Osteoblast (primary cell): ENCODE data around the gene NCKAP1. TPM values are rescaled to one million over a fixed set of nuclear protein-coding genes. Genes with fewer than 3 reads are reported as not detected.

Experiments used
- DNase-seq: peaks from one replicate; pipeline ENCODE4 v3.0.0; 2011; ENCODE audit warnings: low spot score, mixed read lengths; ENCODE audit not compliant: insufficient read length; ENCODE audit errors: missing footprints
- H2AFZ ChIP-seq: 2 replicates; pipeline ENCODE4 v1.6.0; 2011; ENCODE audit warnings: mild to moderate bottlenecking, low read length
- H3K27ac ChIP-seq: 2 replicates; pipeline ENCODE4 v1.5.1; 2011; ENCODE audit warnings: mild to moderate bottlenecking, low read depth, low read length, moderate library complexity
- H3K27me3 ChIP-seq: 2 replicates; pipeline ENCODE4 v1.6.0; 2012; ENCODE audit warnings: mild to moderate bottlenecking, control low read depth, inconsistent platforms, low read length, moderate library complexity; ENCODE audit not compliant: insufficient read depth
- H3K36me3 ChIP-seq: 2 replicates; pipeline ENCODE4 v1.5.1; 2011; ENCODE audit warnings: mild to moderate bottlenecking, low read length, control low read depth, moderate library complexity; ENCODE audit not compliant: insufficient read depth
- H3K4me1 ChIP-seq: 2 replicates; pipeline ENCODE4 v1.5.1; 2011; ENCODE audit warnings: mild to moderate bottlenecking, low read length, control low read depth, moderate library complexity; ENCODE audit not compliant: insufficient read depth
- H3K4me2 ChIP-seq: 2 replicates; pipeline ENCODE4 v1.6.0; 2011; ENCODE audit warnings: mild to moderate bottlenecking, low read length; ENCODE audit not compliant: insufficient read depth
- H3K4me3 ChIP-seq: fragments of 200-600 bp; sonication (generic); 3 replicates; pipeline ENCODE4 v1.5.1; 2012; ENCODE audit warnings: mild to moderate bottlenecking, low read length, inconsistent platforms; ENCODE audit not compliant: insufficient read depth
- H3K79me2 ChIP-seq: 2 replicates; pipeline ENCODE4 v1.6.0; 2012; ENCODE audit warnings: mild to moderate bottlenecking, low read length, control low read depth, inconsistent platforms; ENCODE audit not compliant: insufficient read depth
- H3K9me3 ChIP-seq: 2 replicates; pipeline ENCODE4 v1.5.1; 2011; ENCODE audit warnings: low read depth, low read length, control low read depth
- H4K20me1 ChIP-seq: 2 replicates; pipeline ENCODE4 v1.6.0; 2012; ENCODE audit warnings: mild to moderate bottlenecking, low read length, control low read depth; ENCODE audit not compliant: insufficient read depth
- total RNA-seq: library from RNA; depleted of rRNA; stranded (reverse); fragments of >200 nt; gene quantifications from 2 replicates; pipeline ENCODE4 v1.2.3, GENCODE V29; 2012
- TF ChIP-seq, protein P1 (sequence below): IDR thresholded peaks from 2 replicates; pipeline ENCODE4 v1.5.1; 2011; ENCODE audit warnings: mild to moderate bottlenecking, low read depth, low read length, moderate library complexity; ENCODE audit errors: extremely low read depth

The NCKAP1 gene, protein sequence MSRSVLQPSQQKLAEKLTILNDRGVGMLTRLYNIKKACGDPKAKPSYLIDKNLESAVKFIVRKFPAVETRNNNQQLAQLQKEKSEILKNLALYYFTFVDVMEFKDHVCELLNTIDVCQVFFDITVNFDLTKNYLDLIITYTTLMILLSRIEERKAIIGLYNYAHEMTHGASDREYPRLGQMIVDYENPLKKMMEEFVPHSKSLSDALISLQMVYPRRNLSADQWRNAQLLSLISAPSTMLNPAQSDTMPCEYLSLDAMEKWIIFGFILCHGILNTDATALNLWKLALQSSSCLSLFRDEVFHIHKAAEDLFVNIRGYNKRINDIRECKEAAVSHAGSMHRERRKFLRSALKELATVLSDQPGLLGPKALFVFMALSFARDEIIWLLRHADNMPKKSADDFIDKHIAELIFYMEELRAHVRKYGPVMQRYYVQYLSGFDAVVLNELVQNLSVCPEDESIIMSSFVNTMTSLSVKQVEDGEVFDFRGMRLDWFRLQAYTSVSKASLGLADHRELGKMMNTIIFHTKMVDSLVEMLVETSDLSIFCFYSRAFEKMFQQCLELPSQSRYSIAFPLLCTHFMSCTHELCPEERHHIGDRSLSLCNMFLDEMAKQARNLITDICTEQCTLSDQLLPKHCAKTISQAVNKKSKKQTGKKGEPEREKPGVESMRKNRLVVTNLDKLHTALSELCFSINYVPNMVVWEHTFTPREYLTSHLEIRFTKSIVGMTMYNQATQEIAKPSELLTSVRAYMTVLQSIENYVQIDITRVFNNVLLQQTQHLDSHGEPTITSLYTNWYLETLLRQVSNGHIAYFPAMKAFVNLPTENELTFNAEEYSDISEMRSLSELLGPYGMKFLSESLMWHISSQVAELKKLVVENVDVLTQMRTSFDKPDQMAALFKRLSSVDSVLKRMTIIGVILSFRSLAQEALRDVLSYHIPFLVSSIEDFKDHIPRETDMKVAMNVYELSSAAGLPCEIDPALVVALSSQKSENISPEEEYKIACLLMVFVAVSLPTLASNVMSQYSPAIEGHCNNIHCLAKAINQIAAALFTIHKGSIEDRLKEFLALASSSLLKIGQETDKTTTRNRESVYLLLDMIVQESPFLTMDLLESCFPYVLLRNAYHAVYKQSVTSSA
- total RNA-seq = 209 and 212 TPM in 2 replicates

DNA sequence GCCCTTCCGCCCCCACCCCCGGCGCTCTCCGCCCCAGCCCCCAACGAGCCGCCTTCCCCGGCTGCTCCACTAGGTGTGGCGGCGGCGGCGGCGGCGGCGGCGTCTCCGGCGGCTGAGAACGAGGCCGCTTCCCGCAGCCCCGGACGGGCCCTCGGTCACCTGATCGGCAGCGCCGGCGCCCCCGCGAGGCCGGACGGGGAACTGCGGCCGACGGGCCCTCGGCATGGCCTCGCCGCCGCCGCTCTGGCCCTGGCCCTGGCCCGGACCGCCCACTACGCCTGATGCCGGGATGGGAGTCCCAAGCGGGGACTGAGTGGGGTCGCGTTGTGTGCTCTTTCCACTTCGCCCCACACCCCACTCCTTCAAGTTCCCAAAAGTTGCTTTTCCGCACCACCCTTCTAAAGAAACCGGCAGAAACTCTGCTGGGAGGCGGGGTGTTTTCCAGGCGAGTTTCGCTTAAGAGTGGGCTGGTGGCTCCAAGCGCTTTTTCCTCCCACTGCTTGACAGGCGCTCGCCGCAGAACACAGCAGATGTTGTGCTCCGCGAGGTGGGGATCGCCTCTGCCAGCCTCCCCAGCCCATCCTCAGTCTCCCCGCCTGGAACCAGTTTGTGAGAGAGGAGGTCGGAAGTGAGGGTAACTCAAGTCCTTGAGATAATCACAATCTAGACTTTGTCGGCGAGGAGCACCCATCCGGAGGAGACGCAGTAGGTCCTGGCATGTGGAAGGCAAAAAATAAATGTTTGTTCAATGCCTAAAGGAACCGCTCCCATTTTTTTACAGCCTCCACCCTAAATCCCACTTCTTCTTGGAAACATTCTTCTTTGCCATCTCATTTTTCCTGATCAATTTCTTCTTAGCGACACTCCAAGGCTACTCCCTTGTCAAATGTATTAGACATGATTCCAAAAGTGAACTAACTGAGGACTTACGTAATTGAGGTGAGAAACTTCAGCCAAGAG, at the start of gene NCKAP1:
Gene NCKAP1, minus strand, starts transcription at position 117 of the 960 bp plus-strand sequence. CDS start 358 bp downstream, outside the sequence.
- Histone ChIP-seq H2AFZ (peak within 1 kb of the TSS; percentile 99), H3K4me1 (peaks cover 27% of the 10 kb centered on the region), H3K4me2 (peak within 1 kb of the TSS; percentile 97), H3K79me2 (peaks cover 44% of the 10 kb centered on the region), H3K27ac (peak within 1 kb of the TSS; percentile 90), H3K27me3 (peaks cover 16% of the 10 kb centered on the region), H3K9me3 (no peaks in the 10 kb centered on the region), H4K20me1 (peaks cover 29% of the 10 kb centered on the region), H3K4me3 (peak within 1 kb of the TSS; percentile 88), H3K36me3 (no peaks in the 10 kb centered on the region)
- DNase-seq = peak; percentile 97
- TF ChIP-seq, protein P1, sequence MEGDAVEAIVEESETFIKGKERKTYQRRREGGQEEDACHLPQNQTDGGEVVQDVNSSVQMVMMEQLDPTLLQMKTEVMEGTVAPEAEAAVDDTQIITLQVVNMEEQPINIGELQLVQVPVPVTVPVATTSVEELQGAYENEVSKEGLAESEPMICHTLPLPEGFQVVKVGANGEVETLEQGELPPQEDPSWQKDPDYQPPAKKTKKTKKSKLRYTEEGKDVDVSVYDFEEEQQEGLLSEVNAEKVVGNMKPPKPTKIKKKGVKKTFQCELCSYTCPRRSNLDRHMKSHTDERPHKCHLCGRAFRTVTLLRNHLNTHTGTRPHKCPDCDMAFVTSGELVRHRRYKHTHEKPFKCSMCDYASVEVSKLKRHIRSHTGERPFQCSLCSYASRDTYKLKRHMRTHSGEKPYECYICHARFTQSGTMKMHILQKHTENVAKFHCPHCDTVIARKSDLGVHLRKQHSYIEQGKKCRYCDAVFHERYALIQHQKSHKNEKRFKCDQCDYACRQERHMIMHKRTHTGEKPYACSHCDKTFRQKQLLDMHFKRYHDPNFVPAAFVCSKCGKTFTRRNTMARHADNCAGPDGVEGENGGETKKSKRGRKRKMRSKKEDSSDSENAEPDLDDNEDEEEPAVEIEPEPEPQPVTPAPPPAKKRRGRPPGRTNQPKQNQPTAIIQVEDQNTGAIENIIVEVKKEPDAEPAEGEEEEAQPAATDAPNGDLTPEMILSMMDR = peak; percentile 50

DNA sequence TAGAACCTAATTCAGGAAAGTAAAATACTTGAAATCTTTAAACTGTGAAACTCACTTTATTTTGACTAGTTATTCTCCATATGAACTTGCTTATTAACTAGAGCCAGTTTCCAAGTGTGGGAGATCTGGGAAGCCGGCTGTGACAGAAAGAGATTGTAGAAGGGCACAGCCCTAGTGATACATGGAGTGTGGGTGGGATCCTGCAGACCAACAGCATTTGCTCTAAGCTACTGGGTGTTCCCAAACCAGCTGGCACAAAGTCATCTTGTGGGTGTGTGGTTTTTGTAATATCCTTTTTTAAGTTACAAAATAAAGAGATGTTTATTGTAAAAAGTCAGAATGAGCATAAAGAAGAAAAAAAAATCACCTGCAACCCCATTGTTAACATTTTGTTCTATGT, 43.7 kb upstream of the NCKAP1 start:
- Histone ChIP-seq H3K27ac (no peak overlapping the region), H3K79me2 (no peaks in the 10 kb centered on the region), H3K4me2 (peak overlapping the region; percentile 16), H3K4me3 (no peak overlapping the region), H3K27me3 (no peaks in the 10 kb centered on the region), H3K36me3 (no peaks in the 10 kb centered on the region), H3K9me3 (no peaks in the 10 kb centered on the region), H3K4me1 (peaks cover 7% of the 10 kb centered on the region), H4K20me1 (no peaks in the 10 kb centered on the region), H2AFZ (no peak overlapping the region)
- peak; percentile 37 for DNase-seq
- TF ChIP-seq, protein P1 = no peak

DNA sequence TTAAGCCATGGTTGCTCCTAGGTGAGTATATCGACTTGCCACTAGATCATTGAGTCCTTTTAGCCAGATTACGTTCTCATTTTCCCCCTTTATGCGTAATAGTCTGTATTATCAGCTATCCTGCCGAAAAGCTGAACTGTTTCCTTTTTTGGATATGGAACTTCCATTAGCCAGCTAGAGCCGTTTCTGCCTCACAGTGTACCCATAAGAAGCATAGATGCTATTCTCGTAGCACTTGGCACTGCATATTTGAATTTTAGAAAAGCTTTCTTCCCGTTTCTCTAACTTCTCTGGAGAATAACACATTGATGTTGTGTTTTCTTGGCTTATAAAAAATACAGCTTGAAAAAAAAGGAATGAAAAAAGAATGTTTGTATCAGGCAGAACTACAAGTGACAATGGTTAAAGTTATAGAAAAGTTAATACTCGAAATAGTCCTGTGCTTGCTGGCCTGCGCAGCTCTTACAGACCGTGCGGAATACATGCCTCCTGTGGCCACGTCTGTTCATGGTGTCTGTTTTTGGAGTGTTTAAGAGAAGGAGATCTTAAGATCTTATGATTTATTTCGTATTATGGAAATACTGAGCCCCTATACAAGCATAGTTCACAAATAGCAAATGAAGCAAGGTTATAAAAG, 41.0 kb upstream of the NCKAP1 start:
- TF ChIP-seq, protein P1 = no peak
- Histone ChIP-seq H3K27ac (peak overlapping the region; percentile 56), H3K4me1 (peaks cover 7% of the 10 kb centered on the region), H2AFZ (peak overlapping the region; percentile 92), H3K4me3 (peak overlapping the region; percentile 78), H3K36me3 (no peaks in the 10 kb centered on the region), H3K27me3 (peaks cover 11% of the 10 kb centered on the region), H4K20me1 (no peaks in the 10 kb centered on the region), H3K4me2 (peak overlapping the region; percentile 91), H3K9me3 (no peaks in the 10 kb centered on the region), H3K79me2 (no peaks in the 10 kb centered on the region)
- no peak for DNase-seq
